OCI-LY1 (cell line): ENCODE measurements around the gene ST8SIA1.

Source experiments
- H2AFZ ChIP-seq: fragments of 200-600 bp; sonication (generic), shearing (Covaris generic); 2 replicates; pipeline ENCODE4 v1.6.0; 2014; ENCODE audit warnings: antibody characterized with exemption, mild to moderate bottlenecking, low read length
- H3F3A ChIP-seq: fragments of 200-600 bp; sonication (generic), shearing (Covaris generic); 2 replicates; pipeline ENCODE4 v1.6.0; 2014; ENCODE audit warnings: mild to moderate bottlenecking, antibody characterized with exemption, low read length, moderate library complexity; ENCODE audit not compliant: insufficient read depth
- H3K27ac ChIP-seq: fragments of 200-600 bp; sonication (generic); 2 replicates; pipeline ENCODE4 v1.5.1; 2014; ENCODE audit warnings: low read length, mixed run types, mild to moderate bottlenecking, low read depth; ENCODE audit not compliant: poor library complexity, severe bottlenecking
- H3K27me3 ChIP-seq: fragments of 200-600 bp; sonication (generic); 2 replicates; pipeline ENCODE4 v1.6.0; 2014; ENCODE audit warnings: antibody characterized with exemption, mild to moderate bottlenecking, low read length, moderate library complexity; ENCODE audit not compliant: insufficient read depth
- H3K36me3 ChIP-seq: fragments of 200-600 bp; sonication (generic); 2 replicates; pipeline ENCODE4 v1.6.1; 2014; ENCODE audit warnings: mild to moderate bottlenecking, antibody characterized with exemption, low read length, moderate library complexity, mixed read lengths; ENCODE audit not compliant: insufficient read depth
- H3K4me1 ChIP-seq: fragments of 200-600 bp; sonication (generic); 2 replicates; pipeline ENCODE4 v1.5.1; 2014; ENCODE audit warnings: mild to moderate bottlenecking, low read length, moderate library complexity; ENCODE audit not compliant: insufficient read depth, severe bottlenecking
- H3K4me2 ChIP-seq: fragments of 200-600 bp; sonication (generic), shearing (Covaris generic); 2 replicates; pipeline ENCODE4 v1.6.1; 2014; ENCODE audit warnings: low read length
- H3K4me3 ChIP-seq: fragments of 200-600 bp; sonication (generic); 2 replicates; pipeline ENCODE4 v1.5.1; 2014; ENCODE audit warnings: low read length, low read depth, mild to moderate bottlenecking, mixed read lengths; ENCODE audit not compliant: poor library complexity, severe bottlenecking
- H3K79me2 ChIP-seq: fragments of 200-600 bp; shearing (Covaris generic); 2 replicates; pipeline ENCODE4 v1.6.1; 2016; ENCODE audit warnings: mixed run types, low read length, mixed read lengths; ENCODE audit not compliant: insufficient read depth
- H3K9ac ChIP-seq: fragments of 200-600 bp; sonication (generic), shearing (Covaris generic); 2 replicates; pipeline ENCODE4 v1.6.1; 2014; ENCODE audit warnings: mild to moderate bottlenecking, low read length, mixed read lengths
- H3K9me2 ChIP-seq: fragments of 200-600 bp; sonication (generic), shearing (Covaris generic); 2 replicates; pipeline ENCODE4 v1.6.1; 2014; ENCODE audit warnings: low read depth, mild to moderate bottlenecking, low read length, mixed read lengths
- H3K9me3 ChIP-seq: fragments of 200-600 bp; shearing (Covaris generic); 2 replicates; pipeline ENCODE4 v1.6.1; 2014; ENCODE audit warnings: low read length, mixed read lengths
- H4K20me1 ChIP-seq: fragments of 200-600 bp; sonication (generic), shearing (Covaris generic); 2 replicates; pipeline ENCODE4 v1.6.0; 2016; ENCODE audit warnings: mild to moderate bottlenecking, low read length; ENCODE audit not compliant: insufficient read depth
- EZH2 ChIP-seq: fragments of 200-600 bp; sonication (generic), shearing (Covaris generic); IDR thresholded peaks from 2 replicates; pipeline ENCODE4 v1.8.0; 2017; ENCODE audit warnings: borderline replicate concordance, mixed run types, mild to moderate bottlenecking, antibody characterized with exemption, low read length, moderate library complexity, mixed read lengths
- TF ChIP-seq, protein P1 (sequence below): fragments of 200-600 bp; sonication (generic), shearing (Covaris generic); IDR thresholded peaks from 2 replicates; pipeline ENCODE4 v1.5.1; 2017; ENCODE audit warnings: mild to moderate bottlenecking, antibody characterized with exemption, low read length, moderate library complexity, mixed read lengths

ST8SIA1 gene

DNA sequence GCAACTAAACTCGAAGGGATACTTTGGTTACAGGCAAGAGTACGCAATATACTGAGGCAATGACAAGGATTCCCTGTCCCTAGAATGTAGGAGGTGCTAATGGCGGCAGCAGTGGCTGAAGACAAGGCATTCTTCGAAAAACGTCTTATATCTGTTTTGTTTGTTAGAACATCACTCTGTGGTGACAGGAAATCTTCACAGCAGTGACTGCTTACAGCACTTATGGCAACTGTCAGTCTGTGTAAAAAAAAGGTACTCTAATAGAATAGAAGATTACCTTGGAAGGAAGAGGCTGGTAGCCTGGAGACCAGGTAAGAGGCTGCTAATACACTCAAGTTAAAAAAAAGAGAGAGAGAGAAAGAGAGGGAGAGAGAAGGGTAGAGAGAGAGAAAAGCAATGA, 131.7 kb downstream of the ST8SIA1 start:
- Histone ChIP-seq H2AFZ (no peak overlapping the region), H3K9ac (no peak overlapping the region), H3K4me3 (no peak overlapping the region), H3K4me1 (no peaks in the 10 kb centered on the region), H3F3A (no peaks in the 10 kb centered on the region), H3K27ac (no peak overlapping the region), H3K9me3 (no peaks in the 10 kb centered on the region), H3K27me3 (no peaks in the 10 kb centered on the region), H3K9me2 (no peaks in the 10 kb centered on the region), H3K79me2 (no peaks in the 10 kb centered on the region), H4K20me1 (no peaks in the 10 kb centered on the region), H3K36me3 (no peaks in the 10 kb centered on the region), H3K4me2 (no peak overlapping the region)
- TF ChIP-seq EZH2, result no peak
- TF ChIP-seq, protein P1, sequence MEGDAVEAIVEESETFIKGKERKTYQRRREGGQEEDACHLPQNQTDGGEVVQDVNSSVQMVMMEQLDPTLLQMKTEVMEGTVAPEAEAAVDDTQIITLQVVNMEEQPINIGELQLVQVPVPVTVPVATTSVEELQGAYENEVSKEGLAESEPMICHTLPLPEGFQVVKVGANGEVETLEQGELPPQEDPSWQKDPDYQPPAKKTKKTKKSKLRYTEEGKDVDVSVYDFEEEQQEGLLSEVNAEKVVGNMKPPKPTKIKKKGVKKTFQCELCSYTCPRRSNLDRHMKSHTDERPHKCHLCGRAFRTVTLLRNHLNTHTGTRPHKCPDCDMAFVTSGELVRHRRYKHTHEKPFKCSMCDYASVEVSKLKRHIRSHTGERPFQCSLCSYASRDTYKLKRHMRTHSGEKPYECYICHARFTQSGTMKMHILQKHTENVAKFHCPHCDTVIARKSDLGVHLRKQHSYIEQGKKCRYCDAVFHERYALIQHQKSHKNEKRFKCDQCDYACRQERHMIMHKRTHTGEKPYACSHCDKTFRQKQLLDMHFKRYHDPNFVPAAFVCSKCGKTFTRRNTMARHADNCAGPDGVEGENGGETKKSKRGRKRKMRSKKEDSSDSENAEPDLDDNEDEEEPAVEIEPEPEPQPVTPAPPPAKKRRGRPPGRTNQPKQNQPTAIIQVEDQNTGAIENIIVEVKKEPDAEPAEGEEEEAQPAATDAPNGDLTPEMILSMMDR, result no peak

DNA sequence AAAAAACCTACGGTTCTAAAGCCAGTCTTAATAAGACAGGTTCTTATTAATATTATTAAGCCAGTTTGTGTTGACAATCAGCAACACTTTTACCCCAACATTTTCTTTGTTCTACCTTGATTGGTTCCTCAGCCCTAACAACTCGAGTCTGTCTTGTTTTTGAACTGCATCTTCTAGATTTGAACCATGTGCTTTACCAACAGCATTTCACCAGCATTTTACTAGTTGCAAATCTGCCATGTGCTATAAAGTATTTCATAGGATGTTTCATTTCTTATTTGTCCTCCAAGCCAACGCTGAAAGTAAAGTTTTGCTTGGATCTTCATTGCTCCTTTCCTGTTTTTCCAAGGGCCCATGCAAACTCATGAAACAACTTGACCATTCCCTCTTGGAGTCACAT, 133.4 kb downstream of the ST8SIA1 start:
- H2AFZ ChIP-seq, result no peak overlapping the region
- H3K27me3 ChIP-seq, result no peaks in the 10 kb centered on the region
- no peak overlapping the region for H3K4me2 ChIP-seq
- H3F3A ChIP-seq, result no peaks in the 10 kb centered on the region
- no peaks in the 10 kb centered on the region for H3K4me1 ChIP-seq
- no peak overlapping the region for H3K9ac ChIP-seq
- TF ChIP-seq, protein P1, result no peak
- TF ChIP-seq EZH2, result no peak
- no peaks in the 10 kb centered on the region for H3K9me3 ChIP-seq
- no peak overlapping the region for H3K27ac ChIP-seq
- H3K36me3 ChIP-seq, result no peaks in the 10 kb centered on the region
- H4K20me1 ChIP-seq, result no peaks in the 10 kb centered on the region
- H3K79me2 ChIP-seq, result no peaks in the 10 kb centered on the region
- no peaks in the 10 kb centered on the region for H3K9me2 ChIP-seq
- H3K4me3 ChIP-seq, result no peak overlapping the region

DNA sequence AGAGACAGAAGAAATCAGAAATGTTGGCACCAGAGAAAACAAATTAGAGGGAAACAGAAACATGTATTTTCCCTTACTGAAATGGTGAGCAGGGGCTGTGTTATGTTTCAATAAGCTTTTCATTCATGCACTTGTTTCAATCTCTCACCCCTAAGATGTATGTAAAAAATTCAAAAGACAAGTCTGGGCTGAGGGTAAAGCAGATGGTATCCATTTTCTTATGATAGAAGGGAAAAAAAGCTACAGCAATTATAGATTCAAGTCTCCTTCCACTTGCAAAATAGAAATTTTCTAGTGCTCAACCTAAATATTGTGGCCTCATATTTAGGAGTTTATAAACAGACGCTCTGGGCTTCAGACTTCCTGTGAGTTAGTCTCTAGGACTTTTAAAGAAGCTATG, 138.3 kb downstream of the ST8SIA1 start:
- no peak overlapping the region for H3K9ac ChIP-seq
- H3K4me3 ChIP-seq, result no peak overlapping the region
- no peaks in the 10 kb centered on the region for H3K79me2 ChIP-seq
- H3K4me2 ChIP-seq, result no peak overlapping the region
- no peaks in the 10 kb centered on the region for H3K9me3 ChIP-seq
- TF ChIP-seq EZH2, result no peak
- TF ChIP-seq, protein P1, result no peak
- H4K20me1 ChIP-seq, result no peaks in the 10 kb centered on the region
- no peaks in the 10 kb centered on the region for H3K36me3 ChIP-seq
- H3K9me2 ChIP-seq, result no peaks in the 10 kb centered on the region
- no peaks in the 10 kb centered on the region for H3K4me1 ChIP-seq
- H3K27me3 ChIP-seq, result no peaks in the 10 kb centered on the region
- no peak overlapping the region for H2AFZ ChIP-seq
- H3F3A ChIP-seq, result no peaks in the 10 kb centered on the region
- no peak overlapping the region for H3K27ac ChIP-seq
